Subcutaneous adipose tissue (tissue), 4 donors: Measurements from ENCODE around the gene TOM1L1. TPM values are rescaled to one million over a fixed set of nuclear protein-coding genes. Genes with fewer than 3 reads are reported as not detected.

Experiments
- CTCF ChIP-seq: fragments of 450-650 bp; IDR thresholded peaks from one replicate; pipeline ENCODE4 v1.5.1; 2016; ENCODE audit warnings: low read depth, mild to moderate bottlenecking, control low read depth, antibody characterized with exemption, moderate library complexity
- total RNA-seq, 4 donors: library from RNA; depleted of rRNA; stranded (reverse); fragments of >200 nt; gene quantifications; one replicate each; pipeline ENCODE4 v1.1.0, GENCODE V29; 2016

Gene TOM1L1
- 10 to 100 TPM; 10.7 to 15.9 (median 12.4) TPM for total RNA-seq

- no peak for TF ChIP-seq CTCF
Observed at GRCh38 chr17:54900457-54901229, at the start of gene TOM1L1. TOM1L1 (plus strand) TSS chr17:54900852; CDS start chr17:54900866, 14 bp downstream.

- no peak for TF ChIP-seq CTCF
Observed at GRCh38 chr17:54859187-54859586, 41.5 kb upstream of the TOM1L1 start.

- no peak for TF ChIP-seq CTCF
Observed at GRCh38 chr17:54860617-54861470, 39.8 kb upstream of the TOM1L1 start.

- no peak for TF ChIP-seq CTCF
Observed at GRCh38 chr17:54861471-54861983, 39.1 kb upstream of the TOM1L1 start.

- TF ChIP-seq CTCF: no peak
Observed at GRCh38 chr17:54863176-54863575, 37.5 kb upstream of the TOM1L1 start.

- TF ChIP-seq CTCF: no peak
Observed at GRCh38 chr17:54864070-54864469, 36.6 kb upstream of the TOM1L1 start.
